Duodenal mucosa (tissue), 2 donors: ENCODE data around the gene UGT1A9.
"Not testable (repeated sequence)": the region's sequence is repeated elsewhere in the genome, so short reads cannot be mapped to it uniquely, and the experiment has no call there.

Experiments used
- H3K27ac ChIP-seq: one replicate; pipeline ENCODE4 v1.7.0; 2013; ENCODE audit warnings: low read depth, low read length
- H3K27me3 ChIP-seq, 2 donors: one replicate each; pipeline ENCODE4 v1.7.0; 2013; ENCODE audit warnings: low read length in 2 of 2, control low read depth in 1 of 2; ENCODE audit not compliant: insufficient read depth in 2 of 2, control insufficient read depth in 1 of 2
- H3K36me3 ChIP-seq, 2 donors: one replicate each; pipeline ENCODE4 v1.7.0; 2013; ENCODE audit warnings: low read length in 2 of 2, control low read depth in 1 of 2; ENCODE audit not compliant: insufficient read depth in 2 of 2, control insufficient read depth in 1 of 2
- H3K4me1 ChIP-seq, 2 donors: one replicate each; pipeline ENCODE4 v1.7.0; 2013; ENCODE audit warnings: low read length in 2 of 2, control low read depth in 1 of 2; ENCODE audit not compliant: insufficient read depth in 2 of 2, control insufficient read depth in 1 of 2
- H3K4me3 ChIP-seq, 2 donors: one replicate each; pipeline ENCODE4 v1.7.0; 2013; ENCODE audit warnings: low read length in 2 of 2, low read depth in 1 of 2
- H3K9ac ChIP-seq, 2 donors: one replicate each; pipeline ENCODE4 v1.7.0; 2013; ENCODE audit warnings: low read length in 2 of 2, low read depth in 1 of 2
- H3K9me3 ChIP-seq, 2 donors: one replicate each; pipeline ENCODE4 v1.7.0; 2013; ENCODE audit warnings: low read length in 2 of 2, control low read depth in 1 of 2; ENCODE audit not compliant: control insufficient read depth in 1 of 2

UGT1A9 gene

DNA sequence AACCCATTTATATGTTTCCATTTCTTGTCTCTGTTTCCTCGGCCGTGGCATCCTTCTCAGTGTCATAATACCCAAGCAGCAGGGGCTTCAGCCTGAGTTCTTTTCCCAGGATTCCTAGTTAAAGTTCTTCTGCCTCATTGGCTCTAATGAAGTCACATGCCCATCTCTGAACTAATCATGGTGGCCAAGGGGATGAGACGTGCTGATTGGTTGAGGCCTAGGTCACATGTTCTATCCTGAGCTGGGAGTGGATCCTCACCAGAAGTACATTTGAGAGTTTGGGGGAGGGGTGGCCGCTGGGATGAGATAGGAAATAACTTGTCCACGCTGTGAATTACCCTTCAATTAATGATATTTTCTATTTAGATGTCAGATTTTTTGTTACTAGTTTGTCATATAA is 37.2 kb downstream of the UGT1A9 start:
- peaks cover 30 to 35% of the 10 kb centered on the region in 2 donors for H3K4me1 ChIP-seq
- no peaks in the 10 kb centered on the region for H3K36me3 ChIP-seq
- H3K9me3 ChIP-seq = no peaks in the 10 kb centered on the region
- no peak overlapping the region for H3K9ac ChIP-seq
- H3K4me3 ChIP-seq = no peak overlapping the region
- H3K27ac ChIP-seq = no peak overlapping the region
- no peaks in the 10 kb centered on the region for H3K27me3 ChIP-seq

DNA sequence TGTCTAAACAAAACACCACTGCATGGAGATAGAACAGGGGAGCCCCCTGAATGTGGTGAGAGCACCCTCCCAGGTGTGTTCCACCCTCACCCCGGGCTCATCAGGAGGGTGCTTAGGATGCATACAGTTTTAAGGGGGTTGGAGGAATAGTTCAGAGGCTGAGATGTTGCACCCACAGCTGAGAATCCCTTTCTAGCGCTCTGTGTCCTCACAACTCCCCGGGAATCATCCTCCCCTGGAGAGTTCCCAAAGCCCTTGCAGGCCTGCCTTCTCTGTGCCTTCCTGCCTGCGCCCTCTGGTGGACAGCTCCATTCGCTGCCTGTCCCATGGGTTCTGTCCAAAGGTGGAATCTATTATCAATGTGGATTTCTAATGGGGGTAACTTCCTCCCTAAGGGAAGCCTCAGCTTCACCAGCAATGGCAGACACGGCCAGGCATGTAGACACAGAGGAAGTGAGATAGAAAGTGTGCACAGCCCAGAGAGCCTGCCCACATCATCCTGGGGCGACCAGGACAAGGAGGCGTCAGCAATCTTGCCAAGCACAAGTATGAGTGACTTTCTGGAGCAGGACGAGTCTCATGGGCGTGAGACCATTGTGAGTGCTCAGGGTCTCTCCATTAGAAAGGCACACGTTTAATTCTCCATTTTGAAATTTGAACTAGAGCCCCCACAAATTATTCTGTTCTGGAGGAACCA is 39.8 kb downstream of the UGT1A9 start:
- no peaks in the 10 kb centered on the region for H3K27me3 ChIP-seq
- no peak overlapping the region for H3K4me3 ChIP-seq
- peak overlapping the region in 1 of 2 donors; percentile 47 for H3K9ac ChIP-seq
- H3K27ac ChIP-seq = no peak overlapping the region
- peaks cover 24 to 25% of the 10 kb centered on the region in 2 donors for H3K4me1 ChIP-seq
- H3K9me3 ChIP-seq = no peaks in the 10 kb centered on the region
- H3K36me3 ChIP-seq = no peaks in the 10 kb centered on the region

DNA sequence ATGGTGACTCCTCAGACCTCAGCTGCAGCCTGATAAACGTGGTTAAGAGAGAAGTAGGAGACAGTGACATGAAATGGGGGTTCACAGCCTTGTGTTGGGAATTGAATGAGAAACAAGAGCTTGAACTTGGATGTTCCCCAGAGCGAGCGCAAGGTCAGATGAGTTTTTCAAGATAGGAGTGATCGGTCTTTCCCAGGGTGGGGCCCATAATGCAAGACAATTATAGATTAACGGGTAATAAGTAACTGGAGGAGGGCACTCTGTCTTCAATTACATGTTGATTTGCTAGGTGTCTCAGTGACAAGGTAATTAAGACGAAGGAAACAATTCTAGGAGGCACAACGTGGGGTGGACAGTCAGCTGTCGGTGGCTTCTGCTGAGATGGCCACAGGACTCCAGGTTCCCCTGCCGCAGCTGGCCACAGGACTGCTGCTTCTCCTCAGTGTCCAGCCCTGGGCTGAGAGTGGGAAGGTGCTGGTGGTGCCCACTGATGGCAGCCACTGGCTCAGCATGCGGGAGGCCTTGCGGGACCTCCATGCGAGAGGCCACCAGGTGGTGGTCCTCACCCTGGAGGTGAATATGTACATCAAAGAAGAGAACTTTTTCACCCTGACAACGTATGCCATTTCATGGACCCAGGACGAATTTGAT is 41.0 kb downstream of the UGT1A9 start, which contains the start of gene UGT1A5:
UGT1A5 (plus strand) TSS at position 297 of the 651 bp plus-strand sequence; CDS start at position 382, 85 bp downstream.
- H3K36me3 ChIP-seq = no peaks in the 10 kb centered on the region
- H3K9ac ChIP-seq = no peak within 1 kb of the TSS
- H3K27me3 ChIP-seq = no peaks in the 10 kb centered on the region
- peak within 1 kb of the TSS in 1 of 2 donors; percentile 6 for H3K4me3 ChIP-seq
- peaks cover 23 to 25% of the 10 kb centered on the region in 2 donors for H3K4me1 ChIP-seq
- H3K9me3 ChIP-seq = no peaks in the 10 kb centered on the region
- no peak within 1 kb of the TSS for H3K27ac ChIP-seq

DNA sequence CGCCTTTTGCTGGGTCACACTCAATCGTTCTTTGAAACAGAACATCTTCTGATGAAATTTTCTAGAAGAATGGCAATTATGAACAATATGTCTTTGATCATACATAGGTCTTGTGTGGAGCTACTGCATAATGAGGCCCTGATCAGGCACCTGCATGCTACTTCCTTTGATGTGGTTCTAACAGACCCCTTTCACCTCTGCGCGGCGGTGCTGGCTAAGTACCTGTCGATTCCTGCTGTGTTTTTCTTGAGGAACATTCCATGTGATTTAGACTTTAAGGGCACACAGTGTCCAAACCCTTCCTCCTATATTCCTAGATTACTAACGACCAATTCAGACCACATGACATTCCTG is 41.5 kb downstream of the UGT1A9 start:
- Histone ChIP-seq H3K27ac (no peak overlapping the region), H3K27me3 (no peaks in the 10 kb centered on the region), H3K4me1 (peaks cover 23 to 25% of the 10 kb centered on the region in 2 donors)

DNA sequence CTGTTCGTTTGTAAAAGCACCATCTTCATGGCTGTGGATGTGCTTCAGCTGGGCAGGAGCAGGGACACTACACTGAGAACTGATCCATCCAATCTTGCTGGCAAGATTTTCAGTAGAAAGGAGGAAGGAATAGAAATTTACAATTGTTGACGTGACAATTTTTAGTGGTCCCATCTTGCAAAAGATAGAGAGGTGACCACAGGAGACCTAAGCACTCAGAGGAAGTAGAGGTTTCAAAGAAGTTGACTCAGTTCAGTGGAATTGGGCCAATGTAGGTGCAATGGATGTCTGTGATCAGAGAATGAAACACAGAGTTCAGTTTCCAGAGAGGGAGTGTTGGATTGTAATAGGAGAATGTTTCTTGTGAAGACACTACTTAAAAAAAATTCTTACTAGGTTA is 42.4 kb downstream of the UGT1A9 start:
- Histone ChIP-seq H3K27ac (no peak overlapping the region), H3K4me1 (peaks cover 23 to 31% of the 10 kb centered on the region in 2 donors), H3K27me3 (no peaks in the 10 kb centered on the region), H3K36me3 (no peaks in the 10 kb centered on the region), H3K9me3 (no peaks in the 10 kb centered on the region), H3K4me3 (no peak overlapping the region), H3K9ac (no peak overlapping the region)

More for the DNA sequence above, 41.5 kb downstream of the UGT1A9 start:
- Histone ChIP-seq H3K4me3 (no peak overlapping the region), H3K36me3 (no peaks in the 10 kb centered on the region), H3K9me3 (no peaks in the 10 kb centered on the region), H3K9ac (no peak overlapping the region)

DNA sequence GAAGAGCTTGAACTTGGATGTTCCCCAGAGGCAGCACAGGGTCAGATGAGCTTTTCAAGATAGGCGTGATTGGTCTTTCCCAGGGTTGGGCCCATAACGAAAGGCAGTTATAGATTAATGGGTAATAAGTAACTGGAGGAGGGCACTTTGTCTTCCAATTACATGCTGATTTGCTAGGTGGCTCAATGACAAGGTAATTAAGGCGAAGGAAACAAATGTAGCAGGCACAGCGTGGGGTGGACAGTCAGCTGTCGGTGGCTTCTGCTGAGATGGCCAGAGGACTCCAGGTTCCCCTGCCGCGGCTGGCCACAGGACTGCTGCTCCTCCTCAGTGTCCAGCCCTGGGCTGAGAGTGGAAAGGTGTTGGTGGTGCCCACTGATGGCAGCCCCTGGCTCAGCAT is 46.9 kb downstream of the UGT1A9 start, which contains the start of gene UGT1A4:
UGT1A4 (plus strand) TSS at position 185 of the 400 bp plus-strand sequence; CDS start at position 270, 85 bp downstream.
- Histone ChIP-seq H3K27ac (no peak within 1 kb of the TSS), H3K36me3 (no peaks in the 10 kb centered on the region), H3K4me3 (no peak within 1 kb of the TSS), H3K27me3 (no peaks in the 10 kb centered on the region), H3K9ac (no peak within 1 kb of the TSS), H3K9me3 (no peaks in the 10 kb centered on the region), H3K4me1 (peaks cover 0 to 6% of the 10 kb centered on the region in 2 donors)

DNA sequence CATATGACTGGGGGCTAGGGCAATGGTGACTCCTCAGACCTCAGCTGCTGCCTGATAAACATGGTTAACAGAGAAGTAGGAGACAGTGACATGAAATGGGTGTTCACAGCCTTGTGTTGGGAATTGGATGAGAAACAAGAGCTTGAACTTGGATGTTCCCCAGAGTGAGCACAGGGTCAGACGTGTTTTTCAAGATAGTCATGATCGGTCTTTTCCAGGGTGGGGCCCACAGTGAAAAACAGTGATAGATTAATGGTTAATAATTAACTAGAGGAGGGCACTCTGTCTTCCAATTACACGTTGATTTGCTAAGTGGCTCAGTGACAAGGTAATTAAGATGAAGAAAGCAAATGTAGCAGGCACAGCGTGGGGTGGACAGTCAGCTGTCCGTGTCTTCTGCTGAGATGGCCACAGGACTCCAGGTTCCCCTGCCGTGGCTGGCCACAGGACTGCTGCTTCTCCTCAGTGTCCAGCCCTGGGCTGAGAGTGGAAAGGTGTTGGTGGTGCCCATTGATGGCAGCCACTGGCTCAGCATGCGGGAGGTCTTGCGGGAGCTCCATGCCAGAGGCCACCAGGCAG is 57.1 kb downstream of the UGT1A9 start, which contains the start of gene UGT1A3:
UGT1A3 (plus strand) TSS at position 320 of the 579 bp plus-strand sequence; CDS start at position 405, 85 bp downstream.
- no peak within 1 kb of the TSS for H3K4me3 ChIP-seq
- H3K9ac ChIP-seq = no peak within 1 kb of the TSS
- no peaks in the 10 kb centered on the region for H3K36me3 ChIP-seq

DNA sequence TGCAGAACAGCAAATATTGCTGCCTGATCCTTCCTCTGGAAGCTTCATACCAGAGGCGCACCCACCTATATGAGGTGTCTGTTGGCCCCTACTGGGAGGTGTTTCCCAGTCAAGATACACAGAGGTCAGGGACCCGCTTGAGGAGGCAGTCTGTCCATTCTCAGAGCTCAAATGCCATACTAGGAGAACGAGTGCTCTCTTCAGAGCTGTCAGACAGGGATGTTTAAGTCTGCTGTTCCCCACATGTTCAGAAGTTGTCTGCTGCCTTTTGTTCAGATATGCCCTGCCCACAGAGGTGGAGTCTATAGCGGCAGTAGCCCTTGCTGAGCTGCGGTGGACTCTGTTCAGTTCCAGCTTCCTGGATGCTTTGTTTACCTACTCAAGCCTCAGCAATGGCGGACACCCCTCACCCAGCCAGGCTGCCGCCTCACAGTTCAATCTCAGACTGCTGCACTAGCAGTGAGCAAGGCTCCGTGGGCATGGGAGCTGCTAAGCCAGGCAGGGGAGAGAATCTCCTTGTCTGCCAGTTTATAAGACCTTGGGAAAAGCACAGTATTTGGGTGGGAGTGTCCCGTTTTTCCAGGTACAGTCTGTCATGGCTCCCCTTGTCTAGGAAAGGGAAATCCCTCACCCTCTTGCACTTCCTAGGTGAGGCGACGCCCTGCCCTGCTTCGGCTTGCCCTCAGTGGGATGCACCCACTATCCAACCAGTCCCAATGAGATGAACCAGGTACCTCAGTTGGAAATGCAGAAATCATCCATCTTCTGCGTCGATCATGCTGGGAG is 65.4 kb downstream of the UGT1A9 start:
- H3K27ac ChIP-seq, H3K27me3 ChIP-seq, H3K4me3 ChIP-seq, H3K36me3 ChIP-seq, H3K4me1 ChIP-seq, H3K9me3 ChIP-seq, H3K9ac ChIP-seq: not testable (repeated sequence)

More for the DNA sequence above, 57.1 kb downstream of the UGT1A9 start, which contains the start of gene UGT1A3:
- Histone ChIP-seq H3K27me3 (no peaks in the 10 kb centered on the region), H3K4me1 (no peaks in the 10 kb centered on the region), H3K9me3 (no peaks in the 10 kb centered on the region), H3K27ac (no peak within 1 kb of the TSS)

DNA sequence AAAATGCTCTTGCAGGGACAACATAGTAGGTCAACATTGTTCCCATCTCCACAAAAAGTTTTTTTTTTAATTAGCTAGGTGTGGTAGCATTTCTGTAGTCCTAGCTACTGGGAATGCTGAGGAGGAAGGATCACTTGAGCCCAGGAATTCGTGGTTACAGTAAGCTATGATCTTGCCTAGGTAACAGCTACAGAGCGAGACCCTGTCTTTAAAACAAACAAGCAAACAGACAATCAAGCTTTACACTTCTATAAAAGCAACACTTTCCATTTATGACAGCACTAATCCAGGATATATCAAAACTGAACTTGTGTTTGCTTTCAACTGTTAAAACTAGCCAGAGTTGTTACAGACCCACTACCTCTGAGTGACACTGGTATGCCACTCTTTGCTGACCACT is 69.2 kb downstream of the UGT1A9 start:
- no peaks in the 10 kb centered on the region for H3K9me3 ChIP-seq
- H3K36me3 ChIP-seq = no peaks in the 10 kb centered on the region
- H3K4me3 ChIP-seq = no peak overlapping the region
- H3K27ac ChIP-seq = no peak overlapping the region
- H3K27me3 ChIP-seq = no peaks in the 10 kb centered on the region
- H3K9ac ChIP-seq = no peak overlapping the region
- peaks cover 5 to 13% of the 10 kb centered on the region in 2 donors for H3K4me1 ChIP-seq
